GM18502 (cell line): Measurements from ENCODE around the gene FUT6.
"Not testable (repeated sequence)": the region's sequence is repeated elsewhere in the genome, so short reads cannot be mapped to it uniquely, and the experiment has no call there.

Experiments
- ATAC-seq: cut with Tn5 transposase; IDR thresholded peaks from one replicate; pipeline ENCODE4 v1.9.1; 2021; ENCODE audit warnings: mild to moderate bottlenecking; ENCODE audit not compliant: unreplicated experiment, poor library complexity

FUT6 gene

GRCh38 chr19:5839065-5840017, at the start of gene FUT6:
TSS of gene FUT6 (minus strand) at chr19:5839702. CDS start at chr19:5832567, 7,135 bp downstream.
- no peak for ATAC-seq

GRCh38 chr19:5884065-5884811, 44.7 kb upstream of the FUT6 start:
- not testable (repeated sequence) for ATAC-seq

- not testable (repeated sequence) for ATAC-seq
Measured at GRCh38 chr19:5883157-5883873, 43.8 kb upstream of the FUT6 start.

GRCh38 chr19:5882421-5882968, 43.0 kb upstream of the FUT6 start:
- ATAC-seq = no peak

GRCh38 chr19:5881543-5882299, 42.2 kb upstream of the FUT6 start:
- ATAC-seq = no peak

GRCh38 chr19:5880604-5881078, 41.1 kb upstream of the FUT6 start:
- no peak for ATAC-seq

GRCh38 chr19:5880196-5880595, 40.7 kb upstream of the FUT6 start:
- ATAC-seq = no peak

GRCh38 chr19:5877882-5878281, 38.4 kb upstream of the FUT6 start:
- ATAC-seq = no peak

GRCh38 chr19:5877427-5877826, 37.9 kb upstream of the FUT6 start:
- ATAC-seq = no peak

- ATAC-seq = not testable (repeated sequence)
Measured at GRCh38 chr19:5874496-5874895, 35.0 kb upstream of the FUT6 start.

- no peak for ATAC-seq
Measured at GRCh38 chr19:5873617-5874199, 34.2 kb upstream of the FUT6 start.

GRCh38 chr19:5870986-5871394, 31.5 kb upstream of the FUT6 start:
- no peak for ATAC-seq

GRCh38 chr19:5867201-5868136, 28.0 kb upstream of the FUT6 start:
- ATAC-seq = no peak

- no peak for ATAC-seq
Measured at GRCh38 chr19:5865772-5866171, 26.3 kb upstream of the FUT6 start.

GRCh38 chr19:5864725-5865486, 25.4 kb upstream of the FUT6 start:
- ATAC-seq = no peak

- ATAC-seq = no peak
Measured at GRCh38 chr19:5864013-5864720, 24.7 kb upstream of the FUT6 start.
